ENCODE data around the gene IFI6.

Gene IFI6

GRCh38 chr1:27650539-27651175 lies 21.3 kb downstream of the IFI6 start:
- in situ Hi-C loops (cut with MboI; ENCODE audit: low sequenced_read_pairs, unreplicated experiment), result no loop called here
- DNase-seq (ENCODE audit: low spot score), result no peak
- no peak for TF ChIP-seq CTCF (IDR thresholded peaks at IDR 0.05; ENCODE audit: borderline replicate concordance, control extremely low read depth, extremely low read depth, insufficient read depth, missing control alignments)

- DNase-seq (ENCODE audit: low spot score), result no peak
- in situ Hi-C loops (cut with MboI; ENCODE audit: low sequenced_read_pairs, unreplicated experiment), result no loop called here
- no peak for TF ChIP-seq CTCF (IDR thresholded peaks at IDR 0.05; ENCODE audit: borderline replicate concordance, control extremely low read depth, extremely low read depth, insufficient read depth, missing control alignments)
These were observed 21.8 kb downstream of the IFI6 start for GRCh38 chr1:27650171-27650538.

- in situ Hi-C loops (cut with MboI; ENCODE audit: low sequenced_read_pairs, unreplicated experiment), result no loop called here
- no peak for TF ChIP-seq CTCF (IDR thresholded peaks at IDR 0.05; ENCODE audit: borderline replicate concordance, control extremely low read depth, extremely low read depth, insufficient read depth, missing control alignments)
- no peak for DNase-seq (ENCODE audit: low spot score)
These were observed 22.7 kb downstream of the IFI6 start for GRCh38 chr1:27649306-27649635.

- in situ Hi-C loops (cut with MboI; ENCODE audit: low sequenced_read_pairs, unreplicated experiment), result no loop called here
- TF ChIP-seq CTCF (IDR thresholded peaks at IDR 0.05; ENCODE audit: borderline replicate concordance, control extremely low read depth, extremely low read depth, insufficient read depth, missing control alignments), result no peak
- no peak for DNase-seq (ENCODE audit: low spot score)
These were observed 23.2 kb downstream of the IFI6 start for GRCh38 chr1:27648602-27649305.

- in situ Hi-C loops (cut with MboI; ENCODE audit: low sequenced_read_pairs, unreplicated experiment), result no loop called here
- TF ChIP-seq CTCF (IDR thresholded peaks at IDR 0.05; ENCODE audit: borderline replicate concordance, control extremely low read depth, extremely low read depth, insufficient read depth, missing control alignments), result no peak
- DNase-seq (ENCODE audit: low spot score), result no peak
These were observed 24.7 kb downstream of the IFI6 start for GRCh38 chr1:27647328-27647727.

GRCh38 chr1:27646676-27647075 lies 25.3 kb downstream of the IFI6 start:
- DNase-seq (ENCODE audit: low spot score), result no peak
- in situ Hi-C loops (cut with MboI; ENCODE audit: low sequenced_read_pairs, unreplicated experiment), result no loop called here
- no peak for TF ChIP-seq CTCF (IDR thresholded peaks at IDR 0.05; ENCODE audit: borderline replicate concordance, control extremely low read depth, extremely low read depth, insufficient read depth, missing control alignments)
